ENCODE measurements around the gene COL6A5.
"Not testable (repeated sequence)": the region's sequence is repeated elsewhere in the genome, so short reads cannot be mapped to it uniquely, and the experiment has no call there.

DNA sequence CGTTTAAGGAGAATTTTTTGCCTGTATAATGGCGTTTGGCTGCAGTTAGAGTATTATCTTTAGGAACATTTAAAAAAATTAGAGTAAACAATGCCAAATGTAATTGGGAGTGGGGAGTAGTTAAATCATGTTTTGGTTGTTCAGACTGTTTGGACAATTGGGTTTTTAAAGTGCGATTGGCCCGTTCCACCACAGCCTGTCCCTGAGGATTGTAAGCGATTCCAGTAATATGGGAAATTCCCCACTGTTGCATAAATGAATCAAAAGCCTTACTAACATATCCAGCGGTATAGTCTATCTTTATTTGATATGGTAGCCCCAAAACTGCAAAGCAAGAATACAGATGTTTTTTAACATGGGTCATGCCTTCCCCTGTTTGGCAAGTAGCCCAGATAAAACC is 101.4 kb downstream of the COL6A5 start:
- TF ChIP-seq MAZ (IDR thresholded peaks at IDR 0.05; ENCODE audit: borderline replicate concordance, low read depth, low read length); CEBPB (IDR thresholded peaks at IDR 0.05); GATA3 (IDR thresholded peaks at IDR 0.05; ENCODE audit: borderline replicate concordance); CHD4 (IDR thresholded peaks at IDR 0.05; ENCODE audit: borderline replicate concordance); ZSCAN20 (CRISPR knock-in tag; IDR thresholded peaks at IDR 0.05); EP300 (IDR thresholded peaks at IDR 0.05); NR3C1 (IDR thresholded peaks at IDR 0.05); HOXB13 (CRISPR knock-in tag; IDR thresholded peaks at IDR 0.05; ENCODE audit: low read depth): not testable (repeated sequence)
- TF ChIP-seq, protein P1, sequence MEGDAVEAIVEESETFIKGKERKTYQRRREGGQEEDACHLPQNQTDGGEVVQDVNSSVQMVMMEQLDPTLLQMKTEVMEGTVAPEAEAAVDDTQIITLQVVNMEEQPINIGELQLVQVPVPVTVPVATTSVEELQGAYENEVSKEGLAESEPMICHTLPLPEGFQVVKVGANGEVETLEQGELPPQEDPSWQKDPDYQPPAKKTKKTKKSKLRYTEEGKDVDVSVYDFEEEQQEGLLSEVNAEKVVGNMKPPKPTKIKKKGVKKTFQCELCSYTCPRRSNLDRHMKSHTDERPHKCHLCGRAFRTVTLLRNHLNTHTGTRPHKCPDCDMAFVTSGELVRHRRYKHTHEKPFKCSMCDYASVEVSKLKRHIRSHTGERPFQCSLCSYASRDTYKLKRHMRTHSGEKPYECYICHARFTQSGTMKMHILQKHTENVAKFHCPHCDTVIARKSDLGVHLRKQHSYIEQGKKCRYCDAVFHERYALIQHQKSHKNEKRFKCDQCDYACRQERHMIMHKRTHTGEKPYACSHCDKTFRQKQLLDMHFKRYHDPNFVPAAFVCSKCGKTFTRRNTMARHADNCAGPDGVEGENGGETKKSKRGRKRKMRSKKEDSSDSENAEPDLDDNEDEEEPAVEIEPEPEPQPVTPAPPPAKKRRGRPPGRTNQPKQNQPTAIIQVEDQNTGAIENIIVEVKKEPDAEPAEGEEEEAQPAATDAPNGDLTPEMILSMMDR (IDR thresholded peaks at IDR 0.05): not testable (repeated sequence)
- TF ChIP-seq, protein P2, sequence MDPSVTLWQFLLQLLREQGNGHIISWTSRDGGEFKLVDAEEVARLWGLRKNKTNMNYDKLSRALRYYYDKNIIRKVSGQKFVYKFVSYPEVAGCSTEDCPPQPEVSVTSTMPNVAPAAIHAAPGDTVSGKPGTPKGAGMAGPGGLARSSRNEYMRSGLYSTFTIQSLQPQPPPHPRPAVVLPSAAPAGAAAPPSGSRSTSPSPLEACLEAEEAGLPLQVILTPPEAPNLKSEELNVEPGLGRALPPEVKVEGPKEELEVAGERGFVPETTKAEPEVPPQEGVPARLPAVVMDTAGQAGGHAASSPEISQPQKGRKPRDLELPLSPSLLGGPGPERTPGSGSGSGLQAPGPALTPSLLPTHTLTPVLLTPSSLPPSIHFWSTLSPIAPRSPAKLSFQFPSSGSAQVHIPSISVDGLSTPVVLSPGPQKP (IDR thresholded peaks at IDR 0.05; ENCODE audit: low read depth, low read length): not testable (repeated sequence)
- TF ChIP-seq, protein P3, sequence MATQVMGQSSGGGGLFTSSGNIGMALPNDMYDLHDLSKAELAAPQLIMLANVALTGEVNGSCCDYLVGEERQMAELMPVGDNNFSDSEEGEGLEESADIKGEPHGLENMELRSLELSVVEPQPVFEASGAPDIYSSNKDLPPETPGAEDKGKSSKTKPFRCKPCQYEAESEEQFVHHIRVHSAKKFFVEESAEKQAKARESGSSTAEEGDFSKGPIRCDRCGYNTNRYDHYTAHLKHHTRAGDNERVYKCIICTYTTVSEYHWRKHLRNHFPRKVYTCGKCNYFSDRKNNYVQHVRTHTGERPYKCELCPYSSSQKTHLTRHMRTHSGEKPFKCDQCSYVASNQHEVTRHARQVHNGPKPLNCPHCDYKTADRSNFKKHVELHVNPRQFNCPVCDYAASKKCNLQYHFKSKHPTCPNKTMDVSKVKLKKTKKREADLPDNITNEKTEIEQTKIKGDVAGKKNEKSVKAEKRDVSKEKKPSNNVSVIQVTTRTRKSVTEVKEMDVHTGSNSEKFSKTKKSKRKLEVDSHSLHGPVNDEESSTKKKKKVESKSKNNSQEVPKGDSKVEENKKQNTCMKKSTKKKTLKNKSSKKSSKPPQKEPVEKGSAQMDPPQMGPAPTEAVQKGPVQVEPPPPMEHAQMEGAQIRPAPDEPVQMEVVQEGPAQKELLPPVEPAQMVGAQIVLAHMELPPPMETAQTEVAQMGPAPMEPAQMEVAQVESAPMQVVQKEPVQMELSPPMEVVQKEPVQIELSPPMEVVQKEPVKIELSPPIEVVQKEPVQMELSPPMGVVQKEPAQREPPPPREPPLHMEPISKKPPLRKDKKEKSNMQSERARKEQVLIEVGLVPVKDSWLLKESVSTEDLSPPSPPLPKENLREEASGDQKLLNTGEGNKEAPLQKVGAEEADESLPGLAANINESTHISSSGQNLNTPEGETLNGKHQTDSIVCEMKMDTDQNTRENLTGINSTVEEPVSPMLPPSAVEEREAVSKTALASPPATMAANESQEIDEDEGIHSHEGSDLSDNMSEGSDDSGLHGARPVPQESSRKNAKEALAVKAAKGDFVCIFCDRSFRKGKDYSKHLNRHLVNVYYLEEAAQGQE (IDR thresholded peaks at IDR 0.05): not testable (repeated sequence)
- TF ChIP-seq, protein P4, sequence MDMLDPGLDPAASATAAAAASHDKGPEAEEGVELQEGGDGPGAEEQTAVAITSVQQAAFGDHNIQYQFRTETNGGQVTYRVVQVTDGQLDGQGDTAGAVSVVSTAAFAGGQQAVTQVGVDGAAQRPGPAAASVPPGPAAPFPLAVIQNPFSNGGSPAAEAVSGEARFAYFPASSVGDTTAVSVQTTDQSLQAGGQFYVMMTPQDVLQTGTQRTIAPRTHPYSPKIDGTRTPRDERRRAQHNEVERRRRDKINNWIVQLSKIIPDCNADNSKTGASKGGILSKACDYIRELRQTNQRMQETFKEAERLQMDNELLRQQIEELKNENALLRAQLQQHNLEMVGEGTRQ (IDR thresholded peaks at IDR 0.05): not testable (repeated sequence)

Data from A549 (cell line).